OCI-LY1 (cell line): Measurements from ENCODE around the gene CLTB.

Source experiments
- EZH2 ChIP-seq: fragments of 200-600 bp; sonication (generic), shearing (Covaris generic); IDR thresholded peaks from 2 replicates; pipeline ENCODE4 v1.8.0; 2017; ENCODE audit warnings: borderline replicate concordance, mixed run types, mild to moderate bottlenecking, antibody characterized with exemption, low read length, moderate library complexity, mixed read lengths
- TF ChIP-seq, protein P1 (sequence below): fragments of 200-600 bp; sonication (generic), shearing (Covaris generic); IDR thresholded peaks from 2 replicates; pipeline ENCODE4 v1.5.1; 2017; ENCODE audit warnings: mild to moderate bottlenecking, antibody characterized with exemption, low read length, moderate library complexity, mixed read lengths

DNA sequence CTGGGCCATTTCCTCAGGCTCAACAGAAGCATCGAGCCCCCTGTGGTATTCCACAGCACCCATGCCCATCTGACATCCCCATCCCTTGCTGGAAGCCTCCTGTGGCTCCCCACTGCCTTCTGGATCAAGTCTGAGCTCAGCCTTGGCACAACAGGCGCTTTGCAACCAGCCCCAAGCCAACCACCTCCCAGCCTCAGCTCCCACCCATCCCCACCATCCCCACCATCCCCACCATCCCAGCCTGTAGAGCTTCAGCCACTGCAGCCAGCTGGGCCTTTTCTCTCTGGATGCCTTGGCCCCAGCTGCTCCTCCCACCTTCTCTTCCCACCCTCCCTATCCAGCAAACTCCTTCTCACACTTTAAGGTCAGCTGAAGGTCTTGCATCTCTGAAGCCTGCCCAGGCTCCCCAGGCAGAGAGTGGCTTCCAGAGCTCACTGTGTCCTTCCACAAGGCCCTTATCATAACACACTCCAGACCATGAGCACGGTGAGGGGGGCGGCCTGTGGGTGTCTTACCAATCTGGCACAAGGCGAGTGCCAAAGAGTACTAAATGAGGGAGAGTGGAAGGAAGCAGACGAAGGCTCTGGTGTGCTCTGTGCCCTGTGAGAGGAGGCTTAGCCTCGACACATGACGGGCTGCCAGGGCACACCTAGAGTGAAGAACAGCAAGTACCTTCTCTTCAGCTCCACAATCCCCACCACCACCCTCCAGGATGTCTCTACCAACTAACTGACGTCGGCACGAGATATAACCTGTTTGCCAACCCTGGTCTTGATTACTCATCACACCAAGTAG, 21.3 kb downstream of the CLTB start:
- TF ChIP-seq, protein P1, sequence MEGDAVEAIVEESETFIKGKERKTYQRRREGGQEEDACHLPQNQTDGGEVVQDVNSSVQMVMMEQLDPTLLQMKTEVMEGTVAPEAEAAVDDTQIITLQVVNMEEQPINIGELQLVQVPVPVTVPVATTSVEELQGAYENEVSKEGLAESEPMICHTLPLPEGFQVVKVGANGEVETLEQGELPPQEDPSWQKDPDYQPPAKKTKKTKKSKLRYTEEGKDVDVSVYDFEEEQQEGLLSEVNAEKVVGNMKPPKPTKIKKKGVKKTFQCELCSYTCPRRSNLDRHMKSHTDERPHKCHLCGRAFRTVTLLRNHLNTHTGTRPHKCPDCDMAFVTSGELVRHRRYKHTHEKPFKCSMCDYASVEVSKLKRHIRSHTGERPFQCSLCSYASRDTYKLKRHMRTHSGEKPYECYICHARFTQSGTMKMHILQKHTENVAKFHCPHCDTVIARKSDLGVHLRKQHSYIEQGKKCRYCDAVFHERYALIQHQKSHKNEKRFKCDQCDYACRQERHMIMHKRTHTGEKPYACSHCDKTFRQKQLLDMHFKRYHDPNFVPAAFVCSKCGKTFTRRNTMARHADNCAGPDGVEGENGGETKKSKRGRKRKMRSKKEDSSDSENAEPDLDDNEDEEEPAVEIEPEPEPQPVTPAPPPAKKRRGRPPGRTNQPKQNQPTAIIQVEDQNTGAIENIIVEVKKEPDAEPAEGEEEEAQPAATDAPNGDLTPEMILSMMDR = no peak
- no peak for TF ChIP-seq EZH2
